Fibroblast of peridontal ligament (primary cell): ENCODE data around the gene PPP1R3F.

Experiments
- DNase-seq: peaks from one replicate; pipeline ENCODE4 v3.0.0-alpha.2; 2010; ENCODE audit errors: extremely low read depth

PPP1R3F gene, protein sequence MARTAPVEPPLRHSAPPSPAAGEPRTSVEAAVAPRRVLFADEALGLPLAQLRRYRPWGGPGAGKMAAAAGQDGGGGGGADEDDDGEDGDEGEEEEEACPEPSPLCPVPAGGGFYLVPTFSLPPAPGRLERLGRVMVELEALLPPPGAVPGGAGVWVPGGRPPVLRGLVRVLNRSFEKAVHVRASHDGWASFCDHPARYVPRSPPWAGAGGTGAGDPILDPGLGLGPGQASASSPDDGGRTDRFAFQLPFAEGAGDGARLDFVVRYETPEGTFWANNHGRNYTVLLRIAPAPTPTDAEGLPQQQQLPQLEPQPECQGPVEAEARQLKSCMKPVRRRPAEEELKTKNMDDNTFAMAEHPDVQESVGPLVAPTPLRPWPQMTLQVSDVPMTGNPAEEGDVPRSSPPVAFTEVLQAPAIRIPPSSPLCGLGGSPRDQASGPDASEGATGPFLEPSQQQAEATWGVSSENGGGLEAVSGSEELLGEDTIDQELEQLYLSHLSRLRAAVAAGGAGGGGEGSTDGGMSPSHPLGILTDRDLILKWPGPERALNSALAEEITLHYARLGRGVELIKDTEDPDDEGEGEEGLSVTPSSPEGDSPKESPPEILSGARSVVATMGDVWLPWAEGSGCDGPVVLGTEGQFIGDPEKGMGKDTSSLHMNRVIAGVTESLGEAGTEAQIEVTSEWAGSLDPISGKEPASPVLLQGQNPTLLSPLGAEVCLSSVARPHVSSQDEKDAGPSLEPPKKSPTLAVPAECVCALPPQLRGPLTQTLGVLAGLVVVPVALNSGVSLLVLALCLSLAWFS

DNA sequence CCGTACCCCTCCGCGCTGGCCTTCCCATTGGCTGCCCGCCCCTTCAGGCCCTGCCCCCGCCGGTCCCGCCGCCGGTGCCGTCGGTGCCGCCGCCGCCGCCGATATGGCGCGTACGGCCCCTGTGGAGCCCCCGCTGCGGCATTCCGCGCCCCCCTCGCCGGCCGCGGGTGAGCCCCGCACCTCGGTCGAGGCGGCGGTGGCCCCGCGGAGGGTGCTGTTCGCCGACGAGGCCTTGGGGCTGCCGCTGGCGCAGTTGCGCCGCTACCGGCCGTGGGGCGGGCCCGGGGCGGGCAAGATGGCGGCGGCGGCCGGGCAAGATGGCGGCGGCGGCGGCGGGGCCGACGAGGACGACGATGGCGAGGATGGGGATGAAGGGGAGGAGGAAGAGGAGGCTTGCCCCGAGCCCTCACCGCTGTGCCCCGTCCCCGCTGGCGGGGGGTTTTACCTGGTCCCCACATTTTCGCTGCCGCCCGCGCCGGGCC, at the start of gene PPP1R3F:
TSS of gene PPP1R3F (plus strand) at position 27 of the 482 bp plus-strand sequence. CDS start at position 104, 77 bp downstream.
- no peak for DNase-seq

DNA sequence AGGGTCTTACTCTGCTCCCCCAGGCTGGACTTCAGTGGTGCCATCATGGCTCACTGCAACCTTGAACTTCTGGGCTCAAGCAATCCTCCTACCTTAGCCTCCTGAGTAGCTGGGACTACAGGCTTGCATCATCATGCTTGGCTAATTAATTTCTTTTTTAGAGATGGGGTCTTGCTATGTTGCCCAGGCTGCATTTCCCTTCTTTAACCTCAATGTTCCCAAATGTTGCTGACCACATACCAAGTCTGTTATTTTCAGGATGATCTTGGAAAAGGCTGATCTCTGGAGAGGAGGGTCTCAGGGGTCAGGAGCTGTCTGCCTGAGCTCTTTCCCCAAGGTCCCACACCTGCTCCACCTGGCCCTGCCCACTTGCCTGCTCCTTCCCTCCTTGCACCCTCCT, 49.5 kb upstream of the PPP1R3F start:
- DNase-seq, result no peak

DNA sequence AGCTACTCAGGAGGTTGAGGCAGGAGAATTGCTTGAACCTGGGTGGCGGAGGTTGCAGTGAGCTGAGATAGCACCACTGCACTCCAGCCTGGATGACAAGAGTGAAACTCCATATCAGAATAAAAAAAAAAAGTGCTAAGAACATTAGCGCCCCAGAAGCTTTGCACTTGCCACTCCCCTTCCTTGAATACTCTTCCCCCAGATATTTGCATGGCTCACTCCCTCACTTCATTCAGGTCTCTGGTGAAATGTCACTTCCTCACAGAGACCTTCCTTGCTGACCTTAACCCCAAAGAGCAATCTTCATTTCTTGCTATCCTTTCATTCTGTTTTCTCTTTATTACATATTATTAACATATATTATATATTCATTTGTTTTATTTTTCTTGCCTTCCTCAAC, 47.7 kb upstream of the PPP1R3F start:
- DNase-seq, result no peak

DNA sequence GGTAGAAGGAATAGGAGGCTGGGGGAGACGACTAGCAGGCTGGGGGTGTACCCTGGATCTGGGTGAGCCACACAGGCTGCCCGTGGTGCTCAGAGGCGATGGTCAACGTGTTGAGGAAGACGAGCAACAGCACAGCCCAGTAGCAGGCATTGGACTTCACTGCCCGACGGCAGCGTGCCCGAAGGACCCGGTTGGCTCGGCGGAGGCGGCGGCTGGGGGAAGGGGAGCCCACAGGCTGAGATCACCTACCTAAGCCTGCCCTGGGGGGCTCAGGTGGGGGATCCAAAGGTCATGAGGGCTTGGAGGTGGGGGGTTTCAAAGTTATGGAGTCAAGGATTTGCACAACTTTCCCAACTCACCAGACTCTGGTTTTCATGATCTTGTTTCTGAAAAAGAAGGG, 43.7 kb upstream of the PPP1R3F start:
- DNase-seq, result no peak

DNA sequence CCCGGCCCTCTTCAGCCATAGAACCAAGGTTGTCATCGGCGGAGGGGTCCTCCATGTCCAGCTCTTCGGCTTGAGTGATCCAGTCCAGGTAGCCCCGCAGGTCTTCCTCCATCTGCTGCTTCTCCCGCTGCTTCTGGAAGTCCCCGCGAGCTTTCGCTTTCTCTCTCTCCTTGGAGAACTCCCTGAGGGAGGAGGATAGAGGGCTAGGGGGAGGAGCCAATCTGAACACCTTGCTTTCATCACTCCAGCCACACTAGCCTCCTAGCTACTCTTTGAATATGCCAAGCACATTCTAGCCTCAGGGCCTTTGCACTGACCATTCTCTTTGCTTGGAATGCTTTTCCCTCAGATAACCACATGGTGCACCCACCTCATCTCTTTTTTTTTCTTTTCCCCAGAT, 42.6 kb upstream of the PPP1R3F start:
- DNase-seq, result no peak

DNA sequence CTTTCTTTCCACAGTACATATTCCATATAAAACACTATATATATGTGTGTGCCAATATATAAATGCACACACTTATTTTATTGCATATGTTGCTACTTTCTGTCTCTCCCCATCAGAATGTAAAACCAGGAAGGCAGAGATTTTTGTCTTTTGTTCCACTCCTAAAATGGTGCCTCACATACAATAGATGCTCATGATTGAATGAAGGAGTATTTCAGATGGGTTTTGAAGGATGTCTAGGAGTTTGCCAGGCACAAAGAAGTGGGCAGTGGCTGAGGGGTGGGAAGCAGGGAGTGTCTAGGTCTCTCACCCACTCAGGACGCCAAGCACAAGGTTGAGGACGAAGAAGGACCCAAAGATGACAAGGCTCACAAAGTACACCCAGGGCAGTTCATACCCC, 41.9 kb upstream of the PPP1R3F start:
- no peak for DNase-seq

DNA sequence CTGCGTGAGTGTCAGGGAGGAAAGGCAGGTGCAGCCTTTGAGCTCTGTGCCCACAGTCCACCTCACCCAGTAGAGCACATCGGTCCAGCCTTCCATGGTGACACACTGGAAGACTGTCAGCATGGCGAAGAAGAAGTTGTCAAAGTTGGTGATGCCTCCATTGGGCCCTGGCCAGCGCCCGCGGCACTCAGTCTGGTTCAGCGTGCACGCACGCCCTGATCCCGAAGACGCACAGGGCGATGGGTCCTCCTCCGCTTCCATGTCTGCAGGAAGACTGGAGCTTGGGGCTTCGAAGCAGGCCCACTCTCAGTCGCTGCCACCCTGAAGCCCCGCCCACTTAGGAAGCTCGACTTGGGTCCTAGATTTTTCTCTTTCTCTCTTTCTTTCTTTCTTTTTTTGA, 41.4 kb upstream of the PPP1R3F start:
- no peak for DNase-seq

DNA sequence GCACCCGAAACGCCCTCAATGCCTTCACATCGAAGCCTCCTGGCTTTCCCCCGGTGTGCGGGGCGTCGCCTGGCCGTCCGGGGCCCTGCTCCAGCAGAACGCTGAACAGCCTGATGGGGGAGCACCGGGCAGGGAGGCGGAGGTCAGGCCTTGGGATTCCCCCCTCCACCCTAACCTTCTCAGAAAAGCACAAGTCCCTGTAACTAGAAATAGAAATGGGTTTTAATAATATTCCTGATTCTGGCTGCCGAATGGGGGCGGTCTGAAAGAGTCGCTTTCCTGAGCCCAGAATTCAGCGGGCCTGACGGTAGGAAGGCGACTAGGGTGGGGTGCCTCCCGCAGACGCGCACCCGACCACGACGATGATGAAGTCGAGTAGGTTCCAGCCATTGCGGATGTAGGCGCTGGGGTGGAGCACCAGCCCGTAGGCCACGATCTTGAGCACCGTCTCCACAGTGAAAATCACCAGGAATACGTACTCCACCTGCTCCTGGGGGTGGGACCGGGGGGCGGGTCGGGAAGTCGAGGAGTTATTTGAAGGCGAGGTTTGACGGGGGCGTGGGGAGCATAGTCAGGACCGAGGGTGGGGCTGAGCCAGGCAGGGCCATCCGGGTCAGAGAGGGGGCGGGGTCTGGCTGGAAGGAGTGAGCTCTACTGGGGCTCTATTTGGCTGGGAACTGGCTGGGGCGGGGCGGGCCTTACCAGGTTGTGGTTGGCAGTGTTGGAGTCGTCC, 38.9 kb upstream of the PPP1R3F start:
- DNase-seq, result no peak

DNA sequence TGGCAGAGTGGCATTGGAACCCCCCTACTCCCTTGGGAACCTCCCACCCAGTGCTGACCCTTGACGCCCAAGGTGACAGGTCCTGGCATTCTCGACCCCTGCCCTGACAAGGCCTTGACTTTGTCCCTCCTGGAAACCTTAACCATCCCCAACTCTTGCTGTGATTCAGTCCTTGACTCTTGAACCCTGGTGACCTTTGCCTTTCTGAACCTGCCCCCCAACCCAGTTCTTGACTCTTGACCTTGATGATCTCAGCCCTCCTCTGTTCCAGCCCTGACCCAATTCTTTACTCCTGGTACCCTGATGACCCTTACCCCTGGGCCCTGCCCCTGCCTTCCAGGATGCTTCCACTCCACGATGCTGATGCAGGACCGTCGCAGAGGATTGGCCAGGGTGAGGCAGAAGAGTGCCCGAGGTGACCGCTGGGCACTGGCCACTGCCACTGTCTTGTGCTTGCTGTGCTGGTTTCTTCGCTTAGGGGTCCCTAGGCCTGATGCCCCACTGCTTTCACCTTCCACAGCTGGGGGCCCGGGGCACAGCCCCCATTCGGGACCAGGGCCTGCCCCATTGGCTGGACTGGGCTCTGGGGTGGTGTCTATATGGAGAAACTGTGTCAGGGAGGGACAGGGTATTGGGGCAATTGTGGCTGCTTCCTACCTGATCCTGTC, 38.1 kb upstream of the PPP1R3F start:
- no peak for DNase-seq

DNA sequence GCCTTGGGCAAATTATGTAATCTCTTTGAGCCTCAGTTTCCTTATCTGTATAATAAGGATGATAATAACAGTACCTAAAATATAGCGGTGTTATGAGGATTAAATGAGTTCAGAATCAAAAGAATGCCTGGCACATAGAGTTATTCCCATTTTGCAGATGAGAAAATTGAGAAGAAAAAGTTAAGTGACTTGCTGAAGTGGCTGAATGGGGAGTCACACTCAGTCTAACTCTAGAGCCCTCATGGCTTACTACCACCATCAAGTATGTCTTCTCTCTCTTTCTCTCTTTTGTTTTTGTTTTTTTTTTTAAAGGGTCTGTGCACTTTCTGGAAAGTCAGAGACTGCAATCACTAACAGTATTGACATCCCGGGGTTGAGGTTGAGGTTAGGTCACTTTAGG, 37.1 kb upstream of the PPP1R3F start:
- DNase-seq, result no peak

DNA sequence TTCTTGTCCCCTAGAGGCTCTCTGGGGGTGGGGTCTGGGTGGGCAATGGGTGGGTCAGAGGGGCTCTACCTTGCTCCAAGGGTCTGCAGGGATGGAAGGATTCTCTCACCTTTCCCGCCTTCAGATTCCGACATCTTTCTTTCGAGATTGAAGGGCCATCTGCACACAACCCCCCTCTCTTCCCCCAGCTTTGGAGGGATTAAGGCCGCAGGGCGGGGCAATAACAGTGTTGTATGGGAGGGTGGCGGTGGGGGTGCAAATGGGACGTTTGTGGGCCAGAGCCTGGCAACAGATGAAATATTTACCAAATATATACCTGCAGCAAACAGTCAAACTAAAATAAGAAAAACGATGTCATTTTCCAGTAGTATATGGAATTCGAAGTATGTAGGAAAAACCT, 36.4 kb upstream of the PPP1R3F start, which contains the start of gene CACNA1F:
TSS of gene CACNA1F (minus strand) at position 165 of the 400 bp plus-strand sequence. CDS start at position 134, 31 bp downstream.
- no peak for DNase-seq

DNA sequence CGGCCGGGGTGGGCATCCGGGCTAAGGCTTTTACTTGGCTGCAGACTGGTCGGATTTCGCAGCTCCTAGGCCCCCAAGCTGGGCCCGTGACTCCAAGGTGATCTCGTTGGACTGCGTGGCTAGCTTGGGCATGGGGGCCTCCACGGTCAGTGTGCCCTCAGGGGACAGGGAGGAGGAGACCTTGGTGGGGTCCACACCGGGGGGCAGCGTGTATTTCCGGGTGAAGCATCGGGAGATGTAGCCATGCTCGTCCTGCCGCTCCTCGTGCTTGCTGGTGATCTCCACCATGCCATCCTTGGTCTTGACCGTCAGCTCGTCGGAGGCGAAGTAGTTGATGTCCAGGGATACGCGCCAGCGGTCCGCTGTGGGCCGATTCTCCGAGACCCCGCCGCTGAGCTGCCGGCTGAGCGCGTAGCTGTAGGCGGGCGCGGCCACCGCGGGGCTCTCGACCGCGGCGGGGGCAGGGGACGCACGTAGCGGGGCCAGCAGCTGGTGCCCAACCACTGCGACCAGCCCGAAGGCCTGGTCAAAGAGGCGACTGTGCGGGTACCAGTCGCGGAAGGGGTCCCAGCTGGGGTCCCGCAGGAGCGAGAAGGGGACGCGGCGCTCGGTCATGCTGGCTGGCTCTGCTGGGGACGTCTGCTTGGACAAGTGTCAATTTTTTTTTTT, 35.6 kb upstream of the PPP1R3F start:
- no peak for DNase-seq

DNA sequence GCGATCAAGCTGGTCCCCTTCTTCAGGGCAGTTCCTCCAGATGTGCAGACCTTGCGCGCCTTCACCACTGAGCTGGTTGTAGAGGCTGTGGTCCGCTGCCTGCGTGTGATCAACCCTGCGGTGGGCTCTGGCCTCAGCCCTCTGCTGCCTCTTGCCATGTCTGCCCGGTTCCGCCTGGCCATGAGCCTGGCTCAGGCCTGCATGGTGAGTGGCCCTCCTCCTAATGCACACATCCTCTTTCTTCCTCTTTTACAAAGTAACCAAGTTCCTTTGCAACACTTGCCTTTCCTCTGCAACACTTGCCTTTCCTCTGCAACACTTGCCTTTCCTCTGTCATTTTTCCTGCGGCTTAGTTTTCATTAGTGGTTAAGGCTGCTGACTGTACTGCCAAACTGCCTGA, 32.5 kb upstream of the PPP1R3F start:
- DNase-seq, result no peak

DNA sequence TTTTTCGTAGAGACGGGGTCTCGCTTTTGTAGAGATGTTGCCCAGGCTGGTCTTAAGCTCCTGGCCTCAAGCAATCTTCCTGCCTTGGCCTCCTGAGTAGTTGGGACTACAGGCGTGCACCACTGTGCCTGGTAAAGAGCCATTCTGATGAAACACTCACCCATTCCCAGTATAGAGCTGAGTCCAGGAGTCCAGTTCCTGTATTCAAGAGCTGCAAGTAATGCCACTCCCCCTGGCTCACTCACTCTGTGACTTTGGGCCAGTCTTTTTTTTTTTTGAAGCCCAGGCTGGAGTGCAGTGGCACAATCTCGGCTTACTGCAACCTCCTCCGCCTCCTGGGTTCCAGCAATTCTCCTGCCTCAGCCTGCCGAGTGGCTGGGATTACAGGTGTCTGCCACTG, 30.9 kb upstream of the PPP1R3F start:
- no peak for DNase-seq

DNA sequence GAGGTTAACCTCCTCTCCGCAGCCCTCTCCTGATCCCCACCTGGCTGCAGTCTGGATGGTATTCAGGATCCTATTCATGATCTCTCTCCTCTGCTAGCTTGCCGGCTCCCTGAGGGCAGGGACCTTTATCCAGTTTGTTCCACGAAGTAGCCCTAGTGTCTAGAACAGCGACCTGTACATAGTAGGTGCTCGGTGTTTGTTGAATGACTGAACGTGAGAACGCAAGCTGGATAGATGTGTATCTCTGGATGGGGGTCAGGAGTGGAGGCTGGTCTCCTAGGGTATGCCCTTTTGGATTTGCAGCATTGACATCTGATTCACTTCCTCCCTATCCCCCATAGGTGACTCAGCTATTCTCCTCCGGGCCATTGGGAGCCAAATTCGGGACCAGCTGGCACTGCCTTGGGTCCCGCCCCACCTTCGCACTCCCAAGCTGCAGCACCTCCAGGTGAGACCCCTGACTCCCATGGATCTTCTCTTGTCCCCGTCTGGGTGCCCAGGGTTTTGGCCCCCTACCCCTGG, 27.0 kb upstream of the PPP1R3F start:
- DNase-seq, result no peak

DNA sequence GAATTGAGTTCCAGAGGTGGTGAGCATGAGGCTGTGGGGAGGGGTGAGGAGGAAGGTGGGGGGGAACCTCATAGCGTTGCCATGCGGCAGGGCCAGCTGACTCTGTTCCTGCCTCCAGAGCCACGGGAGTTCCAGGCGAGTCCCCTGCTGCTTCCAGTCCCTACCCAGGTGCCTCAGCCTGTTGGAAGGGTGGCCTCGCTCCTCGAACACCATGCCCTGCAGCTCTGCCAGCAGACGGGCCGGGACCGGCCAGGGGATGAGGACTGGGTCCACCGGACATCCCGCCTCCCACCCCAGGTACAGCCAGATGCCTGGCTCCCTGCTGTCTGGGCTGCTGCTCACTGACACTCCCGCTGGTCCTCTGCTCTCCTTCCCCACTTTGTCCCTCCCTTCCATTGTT, 26.4 kb upstream of the PPP1R3F start:
- DNase-seq, result no peak

DNA sequence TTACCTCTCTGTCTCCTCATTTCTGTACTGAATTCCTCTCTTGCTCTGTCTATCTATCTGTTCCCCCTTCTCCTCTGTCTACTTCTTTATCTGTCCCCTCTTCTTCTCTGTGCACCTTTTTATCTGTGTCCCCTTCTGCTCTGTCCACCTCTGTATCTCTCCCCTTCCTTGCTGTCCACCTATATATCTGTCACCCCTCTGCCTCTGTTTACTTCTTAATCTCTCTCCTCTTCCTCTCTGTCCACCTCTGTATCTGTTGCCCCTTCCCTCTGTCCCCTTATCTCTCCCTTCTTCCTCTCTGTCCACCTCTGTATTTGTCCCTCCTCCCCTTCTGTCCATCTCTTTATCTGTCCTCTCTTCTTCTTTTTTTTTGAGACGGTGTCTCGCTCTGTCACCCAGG, 25.4 kb upstream of the PPP1R3F start:
- DNase-seq, result no peak

DNA sequence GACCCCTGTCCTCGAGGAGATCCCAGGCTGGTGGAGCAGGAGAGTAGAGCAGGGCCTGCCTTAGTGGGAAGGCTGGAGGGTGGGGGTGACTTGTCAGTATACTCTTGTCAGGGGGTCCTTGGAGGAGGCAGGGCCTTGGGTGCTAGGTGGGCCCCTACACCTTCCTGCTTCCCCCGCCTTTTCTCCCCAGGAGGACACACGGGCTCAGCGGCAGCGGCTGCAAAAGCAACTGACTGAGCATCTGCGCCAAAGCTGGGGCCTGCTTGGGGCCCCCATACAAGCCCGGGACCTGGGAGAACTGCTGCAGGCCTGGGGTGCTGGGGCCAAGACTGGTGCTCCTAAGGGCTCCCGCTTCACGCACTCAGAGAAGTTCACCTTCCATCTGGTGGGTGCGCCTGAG, 23.1 kb upstream of the PPP1R3F start:
- DNase-seq, result no peak

DNA sequence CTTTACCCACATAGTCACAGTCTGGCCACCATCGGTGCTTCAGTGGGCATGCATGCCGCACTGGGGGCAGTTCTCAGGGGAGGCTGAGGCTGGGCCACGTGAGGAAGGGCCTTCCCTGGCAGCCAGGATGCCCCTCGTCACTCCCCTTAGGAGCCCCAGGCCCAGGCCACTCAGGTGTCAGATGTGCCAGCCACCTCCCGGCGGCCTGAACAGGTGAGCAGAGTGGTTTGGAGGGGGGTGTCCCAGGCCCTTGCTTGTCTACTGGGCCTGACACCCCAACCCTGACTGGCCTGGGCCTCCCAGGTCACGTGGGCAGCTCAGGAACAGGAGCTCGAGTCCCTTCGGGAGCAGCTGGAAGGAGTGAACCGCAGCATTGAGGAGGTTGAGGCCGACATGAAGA, 22.2 kb upstream of the PPP1R3F start:
- DNase-seq, result no peak

DNA sequence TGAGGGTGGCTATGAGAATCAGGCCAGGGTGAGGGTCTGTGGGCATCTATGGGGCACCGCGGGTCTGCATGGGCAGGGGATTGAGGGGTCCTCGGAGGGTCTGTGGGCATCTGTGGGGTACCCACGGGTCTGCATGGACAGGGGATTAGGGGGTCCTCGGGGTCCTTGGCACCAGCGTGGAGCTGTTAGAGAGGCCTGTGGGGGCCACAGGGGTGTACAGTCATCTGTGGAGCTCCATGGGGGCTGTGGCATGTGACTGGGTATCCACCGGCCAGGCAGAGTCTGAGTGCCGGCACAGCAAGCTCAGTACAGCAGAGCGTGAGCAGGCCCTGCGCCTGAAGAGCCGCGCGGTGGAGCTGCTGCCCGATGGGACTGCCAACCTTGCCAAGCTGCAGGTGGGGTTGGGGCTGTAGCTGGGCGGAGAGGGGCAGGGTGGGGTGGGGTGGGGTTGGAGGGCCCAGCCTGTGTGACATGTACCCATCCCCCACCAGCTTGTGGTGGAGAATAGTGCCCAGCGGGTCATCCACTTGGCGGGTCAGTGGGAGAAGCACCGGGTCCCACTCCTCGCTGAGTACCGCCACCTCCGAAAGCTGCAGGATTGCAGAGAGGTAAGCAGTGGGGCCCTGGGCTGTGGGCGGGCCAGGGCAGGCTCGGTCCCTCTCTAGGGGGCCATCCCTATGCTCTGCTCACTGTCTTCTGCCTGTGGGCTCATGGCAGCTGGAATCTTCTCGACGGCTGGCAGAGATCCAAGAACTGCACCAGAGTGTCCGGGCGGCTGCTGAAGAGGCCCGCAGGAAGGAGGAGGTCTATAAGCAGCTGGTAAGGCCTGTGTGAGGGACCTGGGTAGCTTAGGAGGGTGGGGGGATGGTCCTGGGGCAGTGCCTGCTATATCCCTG, 21.4 kb upstream of the PPP1R3F start:
- no peak for DNase-seq
